Amygdala (tissue), 56 donors: ENCODE data around the gene MAPK1.
"Not testable (repeated sequence)": the region's sequence is repeated elsewhere in the genome, so short reads cannot be mapped to it uniquely, and the experiment has no call there.

Experiments used
- DNase-seq, 56 donors: peaks; one replicate each; lab custom pipeline; 2025; lab: John Stamatoyannopoulos, UW

MAPK1 gene

DNA sequence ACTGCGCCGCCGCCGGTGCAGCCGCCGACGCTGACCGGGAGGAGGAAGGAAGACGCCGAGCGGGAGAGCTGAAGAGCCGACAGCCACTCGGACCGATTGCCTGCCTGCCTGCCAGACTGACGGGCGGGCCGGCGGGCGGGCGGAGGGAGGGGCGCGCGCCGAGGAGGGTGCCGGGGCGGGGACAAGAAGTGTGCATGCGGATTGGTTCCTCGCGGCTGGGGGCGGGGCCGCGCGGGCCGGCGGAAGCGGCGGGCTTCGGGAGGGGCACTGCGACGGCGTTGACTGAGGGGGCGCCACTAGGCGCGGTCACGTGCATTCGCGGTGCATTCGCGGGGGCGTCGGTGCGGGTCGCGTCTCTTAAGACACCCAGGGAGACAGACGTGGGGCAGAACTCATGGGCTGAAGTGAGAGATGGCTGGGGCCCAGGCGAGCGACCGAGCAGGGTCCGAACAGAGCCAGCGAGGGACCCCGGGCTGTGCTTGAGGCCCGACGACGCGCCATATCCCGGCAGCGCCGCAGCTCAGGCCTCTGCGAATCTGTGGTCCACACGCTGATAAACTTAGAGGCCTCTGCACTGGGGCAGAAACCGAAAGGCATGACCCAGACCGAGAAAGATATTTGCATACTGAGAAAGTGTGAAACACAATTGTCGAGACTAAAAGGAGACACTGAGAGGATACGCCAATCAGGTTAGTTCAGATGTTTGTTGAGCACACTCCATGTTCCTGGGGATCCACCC lies at the start of gene MAPK1:
Gene MAPK1, minus strand, starts transcription at position 118 of the 739 bp plus-strand sequence. CDS start 205 bp downstream, outside the sequence.
- DNase-seq = peak; percentile 16 to 96 (median 91)

DNA sequence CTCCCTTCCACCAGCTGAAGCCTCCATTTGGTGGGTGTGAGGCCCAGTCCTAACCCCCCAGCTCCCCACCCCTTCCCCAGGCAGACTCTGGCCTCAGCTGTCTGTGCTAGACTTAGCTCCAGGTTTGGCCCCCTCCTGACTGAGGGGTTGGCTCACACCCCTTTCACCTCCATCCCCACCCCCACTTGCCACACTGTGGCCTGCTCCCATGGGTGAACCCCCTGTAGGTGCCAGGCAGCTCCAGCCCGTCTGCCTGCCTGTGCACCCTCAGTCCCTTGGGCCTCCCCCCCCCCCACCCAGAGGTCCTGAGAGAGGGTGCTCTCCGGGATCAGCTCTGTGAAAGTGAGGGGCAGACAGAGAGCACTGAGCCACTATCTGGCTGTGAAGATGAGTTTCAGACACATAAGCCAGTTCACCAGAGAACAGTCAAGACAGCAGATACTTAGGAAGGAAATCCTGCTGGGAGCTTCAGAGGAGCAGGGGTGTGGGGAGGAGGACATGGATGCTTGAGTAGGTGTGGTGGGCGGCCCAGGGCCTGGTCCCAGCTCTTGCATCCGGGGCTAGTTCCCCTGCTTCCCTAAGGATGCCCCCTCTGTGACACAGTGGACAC lies 49.0 kb upstream of the MAPK1 start:
- DNase-seq = no peak

DNA sequence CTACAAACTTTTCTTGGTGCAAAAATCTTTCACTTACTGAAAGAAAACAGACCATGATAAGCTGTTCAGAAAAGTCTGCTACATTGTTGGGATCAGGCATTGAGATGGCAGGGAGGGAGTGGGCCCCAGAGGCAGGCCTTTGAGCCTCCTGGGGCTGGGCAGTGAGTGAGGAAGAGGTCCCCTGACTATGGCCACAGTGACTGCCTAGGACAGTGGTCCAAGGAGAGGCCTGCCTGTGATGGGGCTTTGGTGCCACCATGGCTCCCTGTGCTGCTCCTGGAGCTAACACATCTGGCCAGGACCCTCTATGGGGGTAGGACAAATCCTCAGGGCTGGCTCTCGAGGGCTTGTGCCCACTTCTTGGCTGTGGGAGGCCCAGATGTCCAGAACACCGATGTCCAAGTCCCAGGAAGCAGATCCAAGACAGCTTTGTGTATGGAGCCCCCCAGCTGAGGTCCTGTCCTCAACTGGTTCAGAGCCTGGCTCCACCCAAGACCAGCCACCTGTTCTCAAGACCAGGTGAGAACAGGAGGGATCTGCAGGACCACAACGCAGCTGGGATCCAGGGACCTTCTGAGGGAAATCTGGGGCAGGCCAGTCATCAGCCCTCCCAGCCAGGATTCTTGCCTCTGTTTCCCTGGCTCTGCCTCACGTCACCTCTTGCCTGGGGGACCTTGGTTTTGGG lies 48.3 kb upstream of the MAPK1 start:
- DNase-seq = no peak

DNA sequence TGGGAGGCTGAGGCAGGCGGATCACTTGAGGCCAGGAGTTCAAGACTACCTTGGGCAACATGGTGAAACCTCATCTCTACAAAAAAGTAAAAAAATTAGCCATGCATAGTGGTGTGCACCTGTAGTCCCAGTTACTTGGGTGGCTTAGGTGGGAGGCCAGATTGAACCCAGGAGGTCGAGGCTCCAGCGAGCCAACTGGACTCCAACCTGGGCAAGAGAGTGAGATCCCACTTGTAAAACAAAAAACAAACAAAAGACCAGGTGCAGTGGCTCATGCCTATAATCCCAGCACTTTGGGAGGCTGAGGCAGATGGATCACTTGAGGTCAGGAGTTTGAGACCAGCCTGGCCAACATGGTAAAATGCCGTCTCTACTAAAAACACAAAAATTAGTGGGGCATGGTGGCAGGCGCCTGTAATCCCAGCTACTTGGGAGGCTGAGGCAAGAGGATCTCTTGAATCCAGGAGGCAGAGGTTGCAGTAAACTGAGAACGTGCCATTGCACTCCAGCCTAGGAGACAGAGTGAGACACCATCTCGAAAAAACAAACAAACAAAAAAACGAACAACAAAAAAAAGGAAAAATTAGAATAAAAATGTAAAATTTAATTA lies 46.7 kb upstream of the MAPK1 start:
- not testable (repeated sequence) for DNase-seq

DNA sequence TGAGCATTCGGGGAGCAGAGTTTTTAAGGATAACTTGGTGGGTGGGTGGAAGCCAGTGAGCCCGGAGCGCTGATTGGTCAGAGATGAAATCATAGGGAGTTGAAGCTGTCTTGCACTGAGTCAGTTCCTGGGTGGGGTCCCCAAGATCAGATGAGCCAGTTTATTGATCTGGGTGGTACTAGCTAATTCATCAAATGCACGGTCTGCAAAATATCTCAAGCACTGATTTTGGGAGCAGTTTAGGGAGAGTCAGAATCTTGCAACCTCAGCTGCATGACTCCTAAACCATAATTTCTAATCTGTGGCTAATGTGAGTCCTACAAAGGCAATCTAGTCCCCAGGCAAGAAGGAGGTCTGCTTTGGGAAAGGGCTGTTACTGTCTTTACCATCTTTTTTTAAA lies 42.9 kb upstream of the MAPK1 start:
- DNase-seq = not testable (repeated sequence)

DNA sequence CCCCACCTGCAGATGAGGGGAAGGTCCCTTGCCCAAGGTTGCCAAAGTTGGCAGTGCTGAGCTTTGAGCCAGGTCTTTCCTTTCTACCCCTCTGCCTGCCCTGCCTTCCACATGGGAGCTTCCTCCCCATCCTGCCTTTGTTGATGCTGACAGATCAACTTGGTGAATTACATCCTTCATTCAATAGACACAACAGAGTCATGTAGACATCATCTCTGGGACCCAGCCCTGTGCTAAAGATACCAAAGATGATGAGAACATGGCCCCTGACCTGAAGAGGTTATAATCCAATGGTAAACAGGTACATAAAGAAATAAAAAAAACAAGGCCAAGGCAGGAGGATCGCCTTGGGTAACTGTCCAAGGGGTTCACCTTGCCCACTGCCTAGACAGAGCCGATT lies 42.4 kb upstream of the MAPK1 start:
- DNase-seq = no peak

DNA sequence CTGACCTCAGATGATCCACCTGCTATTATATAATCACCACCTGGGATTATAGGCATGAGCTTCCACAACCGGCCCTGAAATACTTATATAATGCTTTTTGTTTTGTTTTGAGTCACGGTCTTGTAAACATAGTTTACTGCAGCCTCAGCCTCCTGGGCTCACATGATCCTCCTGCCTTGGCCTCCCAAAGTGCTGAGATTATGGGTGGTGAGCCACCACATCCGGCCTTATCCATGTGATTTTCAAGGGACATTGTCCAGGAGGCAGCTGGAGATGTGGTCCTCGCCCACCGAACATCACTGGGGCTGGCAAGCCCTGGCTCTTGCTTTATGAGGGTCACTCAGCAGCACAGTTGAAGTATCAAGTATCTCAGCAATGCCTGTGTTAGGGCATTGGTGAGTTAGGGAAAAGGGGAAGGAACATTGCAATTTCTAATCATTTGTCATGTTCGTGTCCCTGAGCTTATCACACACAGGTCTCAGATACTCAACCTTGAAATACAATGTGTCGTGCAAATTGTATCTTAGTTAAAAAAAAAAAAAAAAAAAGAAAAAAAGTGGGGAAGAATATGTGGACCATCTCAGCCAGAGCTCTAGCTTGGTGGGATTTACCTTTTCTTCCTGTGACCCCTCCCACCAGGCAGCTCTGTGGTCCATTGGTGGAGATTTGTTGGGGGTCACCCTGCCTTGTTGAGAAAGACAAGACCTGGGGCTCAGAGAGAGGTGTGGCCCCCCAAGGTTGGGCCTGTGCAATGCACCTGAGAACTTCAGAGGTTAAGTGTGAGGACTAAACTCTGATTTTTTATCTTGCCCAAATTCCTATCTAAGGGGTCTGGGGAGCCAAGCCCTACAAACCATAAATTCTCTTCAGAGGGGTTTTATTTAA lies 40.4 kb upstream of the MAPK1 start:
- DNase-seq = no peak

DNA sequence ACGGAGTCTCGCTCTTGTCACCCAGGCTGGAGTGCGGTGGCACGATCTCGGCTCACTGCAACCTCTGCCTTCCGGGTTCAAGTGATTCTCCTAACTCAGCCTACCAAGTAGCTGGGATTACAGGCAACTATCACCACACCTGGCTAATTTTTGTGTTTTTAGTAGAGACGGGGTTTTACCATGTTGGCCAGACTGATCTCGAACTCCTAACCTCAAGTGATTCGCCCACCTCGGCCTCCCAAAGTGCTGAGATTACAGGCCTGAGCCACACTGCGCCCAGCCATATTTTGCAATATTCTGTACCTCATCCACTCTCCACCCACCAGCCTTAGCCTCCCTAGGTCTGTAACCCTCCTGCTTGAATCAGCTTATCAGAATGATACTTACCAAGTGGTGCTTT lies 37.8 kb upstream of the MAPK1 start:
- not testable (repeated sequence) for DNase-seq

DNA sequence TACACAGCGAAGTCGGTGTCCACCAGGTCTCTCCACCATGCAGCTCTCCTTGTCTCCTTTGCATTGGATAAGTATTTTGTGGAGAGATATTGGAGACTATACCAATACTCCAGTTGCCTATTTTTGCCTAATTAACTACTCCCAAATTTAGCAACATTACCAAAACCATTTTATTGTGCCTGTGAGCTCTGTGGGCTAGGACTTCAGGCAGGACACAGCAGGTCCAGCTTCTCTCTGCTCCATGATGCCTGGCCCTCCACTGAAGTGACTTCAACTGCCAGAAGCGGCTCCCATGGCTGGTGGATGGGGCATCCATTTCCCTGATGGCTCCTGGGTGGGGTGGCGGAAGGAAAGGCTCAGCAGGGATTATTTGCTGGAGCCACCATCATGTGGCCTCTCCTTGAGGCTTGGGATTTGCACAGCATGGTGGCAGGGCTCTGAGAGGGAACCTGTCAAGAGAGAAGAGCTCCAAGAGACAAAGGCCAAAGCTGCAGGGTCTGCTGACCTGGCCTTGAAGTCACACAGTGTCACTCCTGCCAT lies 36.9 kb upstream of the MAPK1 start:
- no peak for DNase-seq

DNA sequence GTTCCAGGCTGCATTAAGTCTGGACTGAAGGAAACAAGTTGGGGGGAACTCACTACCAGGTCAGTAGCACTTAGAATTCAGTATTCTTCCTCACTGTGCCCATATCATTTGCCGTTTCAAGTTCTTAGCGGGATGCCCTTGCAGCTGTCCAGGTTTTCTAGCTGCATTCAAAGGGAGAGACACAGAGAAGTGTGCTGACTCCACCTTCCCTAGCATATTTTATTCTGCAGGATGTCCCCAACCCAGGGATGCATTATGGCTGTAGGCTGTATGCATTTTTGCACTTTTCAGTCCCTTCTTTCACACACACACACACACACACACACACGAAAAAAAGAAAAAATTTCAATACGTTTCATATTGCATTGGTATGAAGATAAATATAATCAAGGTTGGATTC lies 35.8 kb upstream of the MAPK1 start:
- DNase-seq = no peak

DNA sequence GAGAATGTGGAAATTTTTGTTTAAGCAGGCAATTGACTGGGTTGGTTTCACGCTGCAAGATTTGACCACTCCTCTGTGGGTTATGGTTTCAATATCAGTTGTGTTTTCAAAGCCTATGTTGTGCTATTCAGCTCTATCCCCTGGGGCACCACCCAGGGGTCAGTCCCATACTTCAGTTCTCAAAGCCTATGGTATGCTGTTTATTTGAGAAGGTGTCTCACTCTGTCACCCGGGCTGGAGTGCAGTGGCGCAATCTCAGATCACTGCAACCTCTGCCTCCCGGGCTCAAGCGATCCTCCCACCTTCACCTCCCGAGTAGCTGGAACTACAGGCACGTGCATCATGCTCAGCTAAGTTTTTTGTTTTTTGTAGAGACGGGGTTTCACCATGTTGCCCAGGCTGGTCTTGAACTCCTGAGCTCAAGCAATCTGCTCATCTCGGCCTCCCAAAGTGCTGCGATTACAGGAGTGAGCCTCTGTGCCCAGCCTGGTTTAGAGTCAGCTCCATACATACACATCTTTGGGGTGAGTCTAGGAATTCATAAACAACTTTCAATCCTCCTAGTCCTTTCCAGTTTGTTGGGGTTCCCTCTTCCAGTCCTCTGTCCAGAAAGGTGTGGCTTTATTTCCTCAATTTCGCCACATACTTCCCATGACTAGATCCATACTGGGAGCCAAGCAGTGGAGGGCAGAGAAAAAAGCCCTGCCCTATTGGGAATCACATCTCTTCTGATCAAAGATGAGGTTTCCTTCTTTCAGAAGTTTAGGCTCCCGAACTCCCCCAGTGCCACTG lies 35.0 kb upstream of the MAPK1 start:
- no peak for DNase-seq

DNA sequence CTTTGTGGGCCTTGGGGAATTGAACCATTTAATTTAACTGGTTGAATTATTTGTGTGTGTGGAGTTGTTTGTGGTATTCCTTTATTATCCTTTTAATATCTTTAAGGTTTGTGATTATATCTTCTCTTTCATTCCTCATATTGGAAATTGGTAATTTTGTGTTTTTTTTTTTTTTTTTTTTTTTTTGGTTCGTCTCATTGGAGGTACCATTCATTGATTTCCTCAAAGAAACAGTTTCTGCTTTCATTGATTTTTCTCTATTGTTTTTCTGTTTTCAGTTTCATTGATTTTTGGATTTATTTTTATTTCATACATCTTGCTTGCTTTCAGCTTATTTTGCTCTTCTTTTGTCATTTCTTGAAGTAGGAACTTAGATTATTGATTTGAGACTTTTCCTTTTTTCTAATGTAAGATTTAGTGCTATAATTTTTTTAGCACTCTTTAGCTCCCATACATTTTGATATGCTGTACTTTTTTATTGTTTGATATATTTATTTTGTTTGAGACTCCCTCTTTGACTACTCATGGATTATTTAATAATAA lies 31.0 kb upstream of the MAPK1 start:
- no peak for DNase-seq

DNA sequence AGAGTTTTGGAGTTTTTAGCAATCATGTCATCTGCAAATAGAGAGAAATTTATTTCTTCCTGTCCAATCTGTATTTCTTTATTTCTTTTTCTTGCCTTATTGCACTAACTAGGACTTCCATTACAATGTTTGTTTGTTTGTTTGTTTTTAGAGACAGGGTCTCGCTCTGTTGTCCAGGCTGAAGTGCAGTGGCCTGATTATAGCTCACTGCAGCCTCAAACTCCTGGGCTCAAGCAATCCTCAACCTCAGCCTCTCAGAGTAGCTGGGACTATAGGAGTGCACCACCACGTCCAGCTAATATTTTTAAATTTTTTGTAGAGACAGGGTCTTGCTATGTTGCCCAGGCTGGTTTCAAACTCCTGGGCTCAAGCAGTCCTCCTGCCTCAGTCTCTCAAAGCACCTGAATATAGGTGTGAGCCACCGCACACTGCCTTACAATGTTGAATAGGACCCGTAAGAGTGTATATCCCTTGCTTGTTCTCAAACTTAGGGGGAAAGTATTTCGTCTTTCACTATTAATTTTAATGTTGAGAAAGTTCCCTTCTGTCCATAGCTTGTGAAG lies 29.6 kb upstream of the MAPK1 start:
- no peak for DNase-seq

DNA sequence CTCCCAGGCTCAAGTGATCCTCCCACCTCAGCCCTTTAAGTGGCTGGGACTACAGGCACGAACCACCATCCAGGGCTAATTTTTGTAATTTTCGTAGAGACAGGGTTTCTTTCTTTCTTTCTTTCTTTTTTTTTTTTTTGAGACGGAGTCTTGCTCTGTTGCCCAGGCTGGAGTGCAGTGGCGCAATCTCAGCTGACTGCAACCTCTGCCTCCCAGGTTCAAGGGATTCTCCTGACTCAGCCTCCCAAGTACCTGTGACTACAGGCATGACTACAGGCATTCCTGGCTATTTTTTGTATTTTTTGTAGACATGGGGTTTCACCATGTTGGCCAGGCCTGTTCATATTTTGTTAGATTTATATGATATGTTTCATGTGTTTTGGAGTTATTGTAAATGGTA lies 28.8 kb upstream of the MAPK1 start:
- DNase-seq = not testable (repeated sequence)

DNA sequence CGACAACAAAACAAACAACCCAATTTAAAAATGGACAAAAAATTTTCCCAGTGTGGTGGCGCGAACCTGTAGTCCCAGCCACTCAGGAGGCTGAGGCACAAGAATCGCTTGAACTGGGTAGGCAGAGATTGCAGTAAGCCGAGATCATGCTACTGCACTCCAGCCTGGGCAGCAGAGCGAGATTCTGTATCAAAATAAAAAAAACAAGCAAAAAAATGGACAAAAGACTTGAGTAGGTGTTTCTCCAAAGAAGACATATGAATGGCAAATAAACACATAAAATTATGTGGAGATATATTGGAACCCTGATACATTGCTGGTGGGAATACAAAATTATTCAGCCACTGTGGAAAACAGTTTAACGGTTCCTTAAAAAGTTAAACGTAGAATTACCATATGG lies 27.4 kb upstream of the MAPK1 start:
- no peak for DNase-seq

DNA sequence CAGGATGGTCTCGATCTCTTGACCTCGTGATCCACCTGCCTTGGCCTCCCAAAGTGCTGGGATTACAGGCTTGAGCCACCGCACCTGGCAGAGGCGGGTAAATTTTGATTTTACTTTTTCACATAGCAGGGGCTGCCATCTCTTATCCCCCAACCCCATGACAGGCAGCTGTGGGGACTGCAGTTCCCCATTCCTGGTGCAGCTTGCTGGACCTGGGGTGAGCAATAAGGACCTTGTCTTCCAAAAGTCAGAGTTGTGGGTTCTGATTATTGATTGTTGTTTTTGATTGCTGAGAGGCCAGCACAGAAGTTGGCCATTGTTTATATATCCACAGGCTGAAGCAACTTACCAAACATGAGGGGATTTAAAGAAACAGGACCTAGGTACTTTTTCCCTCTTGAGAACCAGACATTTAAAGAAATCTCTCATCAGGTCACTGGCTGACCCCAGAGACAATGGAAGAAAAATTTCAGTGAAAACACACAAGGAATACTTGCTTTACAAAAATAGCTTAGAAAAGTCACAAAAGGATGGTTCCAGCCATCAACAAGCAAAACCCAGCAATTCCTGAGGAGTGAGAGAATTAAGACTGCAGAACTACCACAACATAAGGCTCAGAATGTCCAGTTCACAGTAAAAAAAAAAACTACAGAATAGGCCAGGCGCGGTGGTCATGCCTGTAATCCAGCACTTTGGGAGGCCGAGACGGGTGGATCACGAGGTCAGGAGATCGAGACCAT lies 22.0 kb upstream of the MAPK1 start:
- no peak for DNase-seq

DNA sequence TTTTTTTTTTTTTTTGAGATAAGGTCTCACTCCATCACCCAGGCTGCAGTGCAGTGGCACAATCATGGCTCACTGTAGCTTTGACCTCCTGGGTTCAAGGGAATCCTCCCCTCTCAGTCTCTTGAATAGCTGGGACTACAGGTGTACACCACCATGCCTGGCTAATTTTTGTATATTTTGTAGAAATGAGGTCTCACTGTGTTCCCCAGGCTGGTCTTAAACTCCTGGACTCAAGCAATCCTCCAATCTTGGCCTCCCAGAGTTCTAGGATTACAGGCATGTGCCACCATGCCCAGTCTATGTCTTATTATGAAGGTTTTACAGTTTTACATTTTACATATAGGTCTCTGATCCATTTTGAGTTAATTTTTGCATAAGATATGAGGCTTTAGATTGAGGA lies 20.4 kb upstream of the MAPK1 start:
- DNase-seq = no peak

DNA sequence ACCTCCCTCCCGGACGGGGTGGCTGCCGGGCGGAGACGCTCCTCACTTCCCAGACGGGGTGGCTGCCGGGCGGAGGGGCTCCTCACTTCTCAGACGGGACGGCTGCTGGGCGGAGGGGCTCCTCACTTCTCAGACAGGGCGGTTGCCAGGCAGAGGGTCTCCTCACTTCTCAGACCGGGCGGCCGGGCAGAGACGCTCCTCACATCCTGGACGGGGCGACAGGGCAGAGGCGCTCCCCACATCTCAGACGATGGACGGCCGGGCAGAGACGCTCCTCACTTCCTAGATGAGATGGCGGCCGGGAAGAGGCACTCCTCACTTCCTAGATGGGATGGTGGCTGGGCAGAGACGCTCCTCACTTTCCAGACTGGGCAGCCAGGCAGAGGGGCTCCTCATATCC lies 16.5 kb upstream of the MAPK1 start:
- not testable (repeated sequence) for DNase-seq
